ENCODE data around the gene AKAP6.
"Not testable (repeated sequence)": the region's sequence is repeated elsewhere in the genome, so short reads cannot be mapped to it uniquely, and the experiment has no call there.

The AKAP6 gene

DNA sequence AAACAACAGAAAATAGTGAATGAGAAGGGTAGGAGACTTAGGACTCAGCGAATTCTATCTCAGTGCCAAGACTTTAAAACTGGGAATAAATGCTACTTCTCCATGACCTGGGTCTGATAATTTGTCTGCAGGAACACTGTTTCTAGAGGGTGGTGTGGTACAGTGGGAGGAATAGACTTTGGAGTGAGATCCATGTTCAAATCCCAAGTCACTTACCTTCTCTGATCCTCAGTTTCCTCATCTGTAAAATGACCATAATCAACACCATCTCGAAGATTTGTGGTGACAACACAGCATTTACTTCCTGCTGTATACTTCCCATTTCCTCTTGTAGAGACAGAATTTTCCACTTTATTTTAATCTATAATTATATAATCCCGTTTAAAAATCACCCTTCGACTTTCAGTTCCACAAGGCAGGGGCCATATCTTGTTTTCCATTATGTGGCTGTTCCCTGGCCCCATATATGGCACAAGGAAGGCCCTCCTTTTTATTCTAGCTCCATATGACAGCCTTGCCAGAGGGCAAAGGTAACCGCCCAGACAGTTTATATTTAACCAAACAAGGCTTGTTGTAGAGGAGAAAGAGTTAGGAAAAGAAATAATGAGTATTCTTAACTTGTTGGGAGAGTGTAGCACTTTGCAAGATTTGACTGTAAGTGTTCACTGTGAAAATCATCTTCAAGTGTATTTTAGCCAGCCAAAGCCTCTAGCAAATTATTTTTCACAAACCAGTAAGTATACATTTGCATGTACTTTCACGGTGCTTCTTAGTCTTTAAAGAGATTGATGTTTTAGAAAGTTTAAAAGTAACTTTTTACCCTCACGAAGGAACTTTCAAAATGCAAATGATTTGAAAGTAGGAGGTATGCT, 243.1 kb downstream of the AKAP6 start:
- H3K4me3 ChIP-seq (ENCODE audit: low read length), result no peak overlapping the region
- TF ChIP-seq ZNF274 (IDR thresholded peaks at IDR 0.05; ENCODE audit: low read depth, low read length), result no peak

DNA sequence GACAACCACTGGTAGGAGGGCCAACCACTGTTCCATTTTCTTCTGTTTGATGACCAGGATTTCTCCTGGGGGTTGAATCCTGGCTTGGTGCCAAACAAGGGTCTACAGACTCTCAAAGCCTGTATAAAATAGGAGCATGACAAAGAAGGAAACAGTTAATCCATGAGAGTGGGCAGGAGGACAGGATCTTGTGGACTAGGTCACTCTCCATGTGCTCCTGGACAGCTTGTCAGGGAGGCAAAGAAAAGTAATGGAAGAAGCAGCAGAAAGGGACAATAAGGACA, 243.7 kb downstream of the AKAP6 start:
- H3K4me3 ChIP-seq (ENCODE audit: low read length), result no peak overlapping the region
- no peak for TF ChIP-seq ZNF274 (IDR thresholded peaks at IDR 0.05; ENCODE audit: low read depth, low read length)

DNA sequence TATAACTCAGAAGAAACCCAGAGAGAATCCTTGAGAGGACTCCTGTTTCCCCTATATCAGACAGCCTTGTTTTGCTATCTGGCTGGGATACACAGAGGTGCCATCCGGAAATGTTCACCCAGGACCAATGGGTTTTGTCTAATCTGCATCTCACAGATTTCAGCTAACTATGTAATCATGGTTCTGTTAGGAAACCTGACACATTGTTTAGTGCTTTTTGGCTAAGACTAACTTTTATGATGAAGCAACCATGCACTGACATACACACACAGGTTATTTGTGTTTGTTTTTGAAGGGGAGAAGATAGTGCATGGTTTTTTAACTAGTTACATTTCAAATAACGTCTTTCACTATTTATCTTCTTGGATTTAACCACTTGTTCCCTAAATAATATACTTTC, 245.2 kb downstream of the AKAP6 start:
- no peak for TF ChIP-seq ZNF274 (IDR thresholded peaks at IDR 0.05; ENCODE audit: low read depth, low read length)
- H3K4me3 ChIP-seq (ENCODE audit: low read length), result no peak overlapping the region

GRCh38 chr14:32576088-32576795, 247.1 kb downstream of the AKAP6 start:
- no peak for TF ChIP-seq ZNF274 (IDR thresholded peaks at IDR 0.05; ENCODE audit: low read depth, low read length)
- no peak overlapping the region for H3K4me3 ChIP-seq (ENCODE audit: low read length)

GRCh38 chr14:32576977-32577376, 247.9 kb downstream of the AKAP6 start:
- no peak for TF ChIP-seq ZNF274 (IDR thresholded peaks at IDR 0.05; ENCODE audit: low read depth, low read length)

GRCh38 chr14:32578181-32578580, 249.1 kb downstream of the AKAP6 start:
- H3K4me3 ChIP-seq (ENCODE audit: low read length), result no peak overlapping the region
- no peak for TF ChIP-seq ZNF274 (IDR thresholded peaks at IDR 0.05; ENCODE audit: low read depth, low read length)

More at GRCh38 chr14:32576977-32577376, 247.9 kb downstream of the AKAP6 start:
- H3K4me3 ChIP-seq (ENCODE audit: low read length), result no peak overlapping the region

GRCh38 chr14:32583427-32583826, 254.3 kb downstream of the AKAP6 start:
- H3K4me3 ChIP-seq (ENCODE audit: low read length), result not testable (repeated sequence)

DNA sequence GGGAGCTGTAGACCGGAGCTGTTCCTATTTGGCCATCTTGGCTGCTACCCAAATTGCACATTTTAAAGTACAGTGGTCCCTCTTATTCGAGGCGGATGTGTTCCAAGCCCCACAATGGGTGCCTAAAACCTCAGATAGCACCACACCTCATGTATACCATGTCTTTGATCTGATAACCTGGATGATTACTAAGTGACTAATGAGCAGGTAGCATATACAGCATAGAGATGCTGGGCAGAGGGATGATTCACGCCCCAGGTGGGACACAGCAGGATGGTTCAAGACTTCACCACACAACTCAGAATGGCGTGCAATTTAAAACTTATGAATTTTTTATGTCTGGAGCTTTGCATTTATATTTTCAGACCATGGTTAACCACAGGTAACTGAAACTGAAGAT, 255.0 kb downstream of the AKAP6 start:
- no peak for TF ChIP-seq ZNF274 (IDR thresholded peaks at IDR 0.05; ENCODE audit: low read depth, low read length)
- H3K4me3 ChIP-seq (ENCODE audit: low read length), result no peak overlapping the region

- no peak overlapping the region for H3K4me3 ChIP-seq (ENCODE audit: low read length)
- no peak for TF ChIP-seq ZNF274 (IDR thresholded peaks at IDR 0.05; ENCODE audit: low read depth, low read length)
Measured at GRCh38 chr14:32587461-32587860, 258.4 kb downstream of the AKAP6 start.

DNA sequence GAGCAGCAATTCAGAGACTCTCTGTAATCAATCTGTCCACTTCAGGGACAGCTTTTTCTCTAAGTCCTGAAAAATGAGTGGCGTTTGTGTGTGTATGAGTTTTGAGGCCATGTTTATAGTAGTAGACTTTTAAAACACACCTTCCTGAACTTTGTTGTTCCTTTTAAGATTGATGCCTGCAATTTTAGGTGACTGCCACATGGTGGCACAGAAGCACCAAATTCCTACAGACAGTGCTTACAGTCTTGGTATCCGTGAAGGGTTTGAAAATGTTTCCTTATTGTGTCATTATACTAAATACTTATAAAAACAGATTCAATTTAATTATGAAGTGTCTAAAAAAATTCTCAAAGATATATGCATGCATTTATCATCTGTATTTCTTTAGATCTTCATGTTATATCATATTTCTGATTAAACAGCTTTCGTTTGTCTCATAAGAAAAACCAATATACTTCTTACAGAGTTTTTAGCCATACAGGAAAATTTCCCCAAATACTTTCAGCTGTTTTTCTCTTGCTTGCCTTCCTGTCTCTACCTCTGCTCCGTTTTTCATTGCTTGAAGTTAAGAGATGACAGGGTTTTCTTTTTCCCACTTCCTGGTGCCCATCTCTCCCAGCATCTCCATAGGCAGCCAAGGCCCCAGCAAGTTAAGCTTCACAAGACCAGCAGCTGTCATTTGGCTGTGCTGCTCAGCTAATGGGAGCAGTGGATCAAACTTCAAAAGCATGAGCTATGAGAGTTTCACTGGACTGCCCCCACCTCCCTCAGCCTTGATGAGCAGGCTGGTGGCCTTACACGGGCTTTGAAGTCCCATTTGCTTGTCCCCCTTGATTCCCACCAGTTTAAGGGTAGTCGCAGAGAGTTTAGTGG, 259.6 kb downstream of the AKAP6 start:
- no peak overlapping the region for H3K4me3 ChIP-seq (ENCODE audit: low read length)
- no peak for TF ChIP-seq ZNF274 (IDR thresholded peaks at IDR 0.05; ENCODE audit: low read depth, low read length)

GRCh38 chr14:32590157-32590556, 261.1 kb downstream of the AKAP6 start:
- no peak for TF ChIP-seq ZNF274 (IDR thresholded peaks at IDR 0.05; ENCODE audit: low read depth, low read length)
- no peak overlapping the region for H3K4me3 ChIP-seq (ENCODE audit: low read length)

DNA sequence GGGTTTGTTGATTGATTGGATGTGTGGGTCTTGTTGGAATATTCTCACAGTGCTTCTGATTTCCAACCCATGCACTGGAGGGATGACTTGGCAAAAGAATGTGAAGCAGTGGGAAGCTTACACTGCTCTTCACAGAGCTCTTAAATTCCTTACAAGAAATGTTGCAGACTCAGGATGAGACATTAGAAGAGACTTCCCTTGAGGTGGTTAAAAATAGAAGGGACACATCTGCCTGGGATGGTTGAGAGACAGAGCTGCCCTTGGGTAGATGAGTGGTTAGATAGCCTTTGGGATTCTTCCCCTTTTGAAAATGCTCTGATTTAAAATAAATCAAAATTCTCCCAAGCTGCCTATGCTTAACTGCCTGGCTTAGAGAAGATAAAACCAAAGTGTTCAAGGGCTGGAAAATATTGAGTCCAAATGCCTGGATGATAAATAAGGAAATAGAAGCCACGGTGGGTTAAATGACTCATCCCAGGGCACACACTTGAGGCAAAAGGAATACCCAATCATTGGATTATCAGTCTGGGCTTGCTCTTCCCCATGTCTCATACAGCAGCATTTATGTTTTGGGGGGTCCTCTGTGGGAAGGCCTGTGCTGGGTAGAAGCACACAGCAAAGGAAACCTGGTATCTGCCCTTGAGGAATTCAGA, 264.3 kb downstream of the AKAP6 start:
- no peak for TF ChIP-seq ZNF274 (IDR thresholded peaks at IDR 0.05; ENCODE audit: low read depth, low read length)
- no peak overlapping the region for H3K4me3 ChIP-seq (ENCODE audit: low read length)

- no peak overlapping the region for H3K4me3 ChIP-seq (ENCODE audit: low read length)
- no peak for TF ChIP-seq ZNF274 (IDR thresholded peaks at IDR 0.05; ENCODE audit: low read depth, low read length)
Measured at GRCh38 chr14:32594766-32595165, 265.7 kb downstream of the AKAP6 start.

GRCh38 chr14:32595497-32595896, 266.4 kb downstream of the AKAP6 start:
- H3K4me3 ChIP-seq (ENCODE audit: low read length), result no peak overlapping the region
- TF ChIP-seq ZNF274 (IDR thresholded peaks at IDR 0.05; ENCODE audit: low read depth, low read length), result no peak
